ENCODE data around the gene ANKRD52. TPM values are rescaled to one million over a fixed set of nuclear protein-coding genes. Genes with fewer than 3 reads are reported as not detected.
"Not testable (repeated sequence)": the region's sequence is repeated elsewhere in the genome, so short reads cannot be mapped to it uniquely, and the experiment has no call there.

ANKRD52 gene
- total RNA-seq, 1 experiment from 2014 or later = 45.3 TPM

GRCh38 chr12:56197921-56198635, 60.1 kb downstream of the ANKRD52 start:
- BruUV-seq (replicated peaks) = no TSS peak
- DNase-seq = no peak
- no peaks in the 10 kb centered on the region for H3K36me3 Mint-ChIP-seq (ENCODE audit: insufficient read depth, unreplicated experiment)
- no peak overlapping the region for H3K4me3 Mint-ChIP-seq (ENCODE audit: low read depth, unreplicated experiment)
- no peak overlapping the region for H3K27ac Mint-ChIP-seq (ENCODE audit: unreplicated experiment)
- TF ChIP-seq CTCF (IDR thresholded peaks at IDR 0.05; ENCODE audit: unreplicated experiment) = no peak
- H3K27me3 Mint-ChIP-seq (ENCODE audit: unreplicated experiment) = no peaks in the 10 kb centered on the region
- H3K4me1 Mint-ChIP-seq (ENCODE audit: low read depth, unreplicated experiment) = peaks cover 6% of the 10 kb centered on the region
- H3K9me3 Mint-ChIP-seq (ENCODE audit: low read depth, unreplicated experiment) = no peaks in the 10 kb centered on the region
- CTCF ChIA-PET = interaction anchor here (1.2 kb wide), 1 partner anchor 70 kb away, joined by 3 read pairs; the partner anchor contains the start of gene ESYT1
- intact Hi-C loops (cut with micrococcal nuclease; ENCODE audit: unreplicated experiment) = no loop called here

- intact Hi-C loops (cut with micrococcal nuclease; ENCODE audit: unreplicated experiment); H3K36me3 Mint-ChIP-seq (ENCODE audit: insufficient read depth, unreplicated experiment); H3K27ac Mint-ChIP-seq (ENCODE audit: unreplicated experiment); H3K4me3 Mint-ChIP-seq (ENCODE audit: low read depth, unreplicated experiment); DNase-seq; BruUV-seq (replicated peaks); H3K9me3 Mint-ChIP-seq (ENCODE audit: low read depth, unreplicated experiment); H3K27me3 Mint-ChIP-seq (ENCODE audit: unreplicated experiment): not testable (repeated sequence)
- CTCF ChIA-PET = interaction anchor here (1.2 kb wide), 1 partner anchor 69 kb away, joined by 3 read pairs; the partner anchor contains the start of gene ESYT1
- peaks cover 13% of the 10 kb centered on the region for H3K4me1 Mint-ChIP-seq (ENCODE audit: low read depth, unreplicated experiment)
These were observed 61.2 kb downstream of the ANKRD52 start for GRCh38 chr12:56196818-56197550.

GRCh38 chr12:56193025-56193578, 65.1 kb downstream of the ANKRD52 start:
- H3K36me3 Mint-ChIP-seq (ENCODE audit: insufficient read depth, unreplicated experiment) = peaks cover 29% of the 10 kb centered on the region
- H3K27ac Mint-ChIP-seq (ENCODE audit: unreplicated experiment) = peak overlapping the region; percentile 8
- DNase-seq = peak; percentile 85
- intact Hi-C loops (cut with micrococcal nuclease; ENCODE audit: unreplicated experiment) = loop anchor here (1.0 kb wide), 1 partner anchor 29 kb away; no protein-coding TSS in a partner anchor
- peak; percentile 60 for TF ChIP-seq CTCF (IDR thresholded peaks at IDR 0.05; ENCODE audit: unreplicated experiment)
- H3K4me3 Mint-ChIP-seq (ENCODE audit: low read depth, unreplicated experiment) = no peak overlapping the region
- H3K9me3 Mint-ChIP-seq (ENCODE audit: low read depth, unreplicated experiment) = no peaks in the 10 kb centered on the region
- H3K27me3 Mint-ChIP-seq (ENCODE audit: unreplicated experiment) = no peaks in the 10 kb centered on the region
- BruUV-seq (replicated peaks) = no TSS peak
- CTCF ChIA-PET = no interaction called here
- peaks cover 34% of the 10 kb centered on the region for H3K4me1 Mint-ChIP-seq (ENCODE audit: low read depth, unreplicated experiment)

- Mint-ChIP-seq H3K27ac (ENCODE audit: unreplicated experiment) (no peak overlapping the region), H3K27me3 (ENCODE audit: unreplicated experiment) (no peaks in the 10 kb centered on the region), H3K4me3 (ENCODE audit: low read depth, unreplicated experiment) (no peak overlapping the region), H3K9me3 (ENCODE audit: low read depth, unreplicated experiment) (no peaks in the 10 kb centered on the region), H3K36me3 (ENCODE audit: insufficient read depth, unreplicated experiment) (peaks cover 34% of the 10 kb centered on the region), H3K4me1 (ENCODE audit: low read depth, unreplicated experiment) (peaks cover 39% of the 10 kb centered on the region)
- DNase-seq = no peak
- CTCF ChIA-PET = no interaction called here
- intact Hi-C loops (cut with micrococcal nuclease; ENCODE audit: unreplicated experiment) = no loop called here
- no peak for TF ChIP-seq CTCF (IDR thresholded peaks at IDR 0.05; ENCODE audit: unreplicated experiment)
- no TSS peak for BruUV-seq (replicated peaks)
These were observed 65.6 kb downstream of the ANKRD52 start for GRCh38 chr12:56192582-56192981.

Measured in Calu3 (cell line).